Muscle layer of colon (tissue), 2 donors: Measurements from ENCODE around the gene MOBP.

Experiments used
- H3K27ac ChIP-seq: one replicate; pipeline ENCODE4 v1.7.0; 2013; ENCODE audit warnings: low read depth, mild to moderate bottlenecking, low read length, moderate library complexity
- H3K27me3 ChIP-seq, 2 donors: one replicate each; pipeline ENCODE4 v1.7.0; 2013; ENCODE audit warnings: low read length in 2 of 2, mild to moderate bottlenecking in 2 of 2; ENCODE audit not compliant: insufficient read depth in 2 of 2, control insufficient read depth in 1 of 2
- H3K36me3 ChIP-seq: one replicate; pipeline ENCODE4 v1.7.0; 2013; ENCODE audit warnings: mild to moderate bottlenecking, low read length; ENCODE audit not compliant: insufficient read depth
- H3K4me1 ChIP-seq: one replicate; pipeline ENCODE4 v1.7.0; 2013; ENCODE audit warnings: mild to moderate bottlenecking, low read length; ENCODE audit not compliant: insufficient read depth
- H3K4me3 ChIP-seq, 2 donors: one replicate each; pipeline ENCODE4 v1.7.0; 2013; ENCODE audit warnings: low read length in 2 of 2, low read depth in 1 of 2, mild to moderate bottlenecking in 1 of 2, moderate library complexity in 1 of 2
- H3K9ac ChIP-seq: one replicate; pipeline ENCODE4 v1.7.0; 2013; ENCODE audit warnings: low read length
- H3K9me3 ChIP-seq: one replicate; pipeline ENCODE4 v1.7.0; 2013; ENCODE audit warnings: mild to moderate bottlenecking, low read length
- donor health status: abdominal sarcoma.
- donor health status: Adenocarcinoma of cecum.

Gene MOBP

GRCh38 chr3:39434574-39434973, 32.9 kb upstream of the MOBP start:
- Histone ChIP-seq H3K9ac (no peak overlapping the region), H3K27me3 (peaks cover 0 to 4% of the 10 kb centered on the region in 2 donors), H3K36me3 (no peaks in the 10 kb centered on the region), H3K27ac (no peak overlapping the region), H3K9me3 (no peaks in the 10 kb centered on the region), H3K4me3 (no peak overlapping the region), H3K4me1 (no peaks in the 10 kb centered on the region)

- Histone ChIP-seq H3K27ac (no peak overlapping the region), H3K4me3 (no peak overlapping the region), H3K27me3 (no peaks in the 10 kb centered on the region), H3K36me3 (no peaks in the 10 kb centered on the region), H3K9ac (no peak overlapping the region), H3K9me3 (no peaks in the 10 kb centered on the region), H3K4me1 (no peaks in the 10 kb centered on the region)
Observed at GRCh38 chr3:39435006-39435748, 32.3 kb upstream of the MOBP start.

GRCh38 chr3:39438880-39439279, 28.6 kb upstream of the MOBP start:
- no peak overlapping the region for H3K9ac ChIP-seq
- no peaks in the 10 kb centered on the region for H3K27me3 ChIP-seq
- H3K4me1 ChIP-seq = no peaks in the 10 kb centered on the region
- H3K27ac ChIP-seq = no peak overlapping the region
- no peaks in the 10 kb centered on the region for H3K36me3 ChIP-seq
- no peak overlapping the region for H3K4me3 ChIP-seq
- H3K9me3 ChIP-seq = no peaks in the 10 kb centered on the region

- H3K36me3 ChIP-seq = no peaks in the 10 kb centered on the region
- no peaks in the 10 kb centered on the region for H3K4me1 ChIP-seq
- H3K27me3 ChIP-seq = no peaks in the 10 kb centered on the region
- H3K27ac ChIP-seq = no peak overlapping the region
- H3K9ac ChIP-seq = no peak overlapping the region
- H3K4me3 ChIP-seq = no peak overlapping the region
- no peaks in the 10 kb centered on the region for H3K9me3 ChIP-seq
Observed at GRCh38 chr3:39440316-39440715, 27.2 kb upstream of the MOBP start.

GRCh38 chr3:39443530-39443929, 23.9 kb upstream of the MOBP start:
- H3K9me3 ChIP-seq = no peaks in the 10 kb centered on the region
- H3K4me1 ChIP-seq = no peaks in the 10 kb centered on the region
- no peak overlapping the region for H3K9ac ChIP-seq
- H3K27me3 ChIP-seq = no peaks in the 10 kb centered on the region
- no peak overlapping the region for H3K27ac ChIP-seq
- H3K36me3 ChIP-seq = no peaks in the 10 kb centered on the region
- H3K4me3 ChIP-seq = no peak overlapping the region

GRCh38 chr3:39445927-39446326, 21.6 kb upstream of the MOBP start:
- no peaks in the 10 kb centered on the region for H3K27me3 ChIP-seq
- H3K36me3 ChIP-seq = no peaks in the 10 kb centered on the region
- H3K9ac ChIP-seq = no peak overlapping the region
- no peaks in the 10 kb centered on the region for H3K4me1 ChIP-seq
- no peak overlapping the region for H3K4me3 ChIP-seq
- no peak overlapping the region for H3K27ac ChIP-seq
- H3K9me3 ChIP-seq = no peaks in the 10 kb centered on the region

- no peaks in the 10 kb centered on the region for H3K27me3 ChIP-seq
Observed at GRCh38 chr3:39446444-39446843, 21.0 kb upstream of the MOBP start.

GRCh38 chr3:39447637-39448483, 19.6 kb upstream of the MOBP start:
- Histone ChIP-seq H3K4me3 (no peak overlapping the region), H3K9ac (no peak overlapping the region), H3K4me1 (no peaks in the 10 kb centered on the region)

More at GRCh38 chr3:39446444-39446843, 21.0 kb upstream of the MOBP start:
- H3K9ac ChIP-seq = no peak overlapping the region
- no peaks in the 10 kb centered on the region for H3K4me1 ChIP-seq
- no peak overlapping the region for H3K27ac ChIP-seq
- H3K4me3 ChIP-seq = no peak overlapping the region
- H3K9me3 ChIP-seq = no peaks in the 10 kb centered on the region
- no peaks in the 10 kb centered on the region for H3K36me3 ChIP-seq

GRCh38 chr3:39448506-39449233, 18.8 kb upstream of the MOBP start:
- Histone ChIP-seq H3K36me3 (no peaks in the 10 kb centered on the region), H3K4me3 (no peak overlapping the region), H3K9me3 (no peaks in the 10 kb centered on the region), H3K27me3 (no peaks in the 10 kb centered on the region), H3K27ac (no peak overlapping the region), H3K9ac (no peak overlapping the region), H3K4me1 (no peaks in the 10 kb centered on the region)

More at GRCh38 chr3:39447637-39448483, 19.6 kb upstream of the MOBP start:
- Histone ChIP-seq H3K27ac (no peak overlapping the region), H3K36me3 (no peaks in the 10 kb centered on the region), H3K27me3 (no peaks in the 10 kb centered on the region), H3K9me3 (no peaks in the 10 kb centered on the region)

- no peak overlapping the region for H3K27ac ChIP-seq
- no peaks in the 10 kb centered on the region for H3K27me3 ChIP-seq
- no peaks in the 10 kb centered on the region for H3K36me3 ChIP-seq
- H3K9ac ChIP-seq = no peak overlapping the region
- no peak overlapping the region for H3K4me3 ChIP-seq
- no peaks in the 10 kb centered on the region for H3K4me1 ChIP-seq
- no peaks in the 10 kb centered on the region for H3K9me3 ChIP-seq
Observed at GRCh38 chr3:39449796-39450195, 17.7 kb upstream of the MOBP start.

- Histone ChIP-seq H3K9me3 (no peaks in the 10 kb centered on the region), H3K9ac (no peak overlapping the region), H3K27ac (no peak overlapping the region), H3K4me1 (no peaks in the 10 kb centered on the region), H3K27me3 (no peaks in the 10 kb centered on the region), H3K4me3 (no peak overlapping the region), H3K36me3 (no peaks in the 10 kb centered on the region)
Observed at GRCh38 chr3:39453134-39453533, 14.3 kb upstream of the MOBP start.
